NCI-H2227 treated with DMSO at 0.1 percent for 48 hours (cell line): Measurements from ENCODE around the gene ATP11C.
"Not testable (repeated sequence)": the region's sequence is repeated elsewhere in the genome, so short reads cannot be mapped to it uniquely, and the experiment has no call there.

Experiments
- DNase-seq: peaks from one replicate; lab custom pipeline; 2025; lab: John Stamatoyannopoulos, UW

ATP11C gene

DNA sequence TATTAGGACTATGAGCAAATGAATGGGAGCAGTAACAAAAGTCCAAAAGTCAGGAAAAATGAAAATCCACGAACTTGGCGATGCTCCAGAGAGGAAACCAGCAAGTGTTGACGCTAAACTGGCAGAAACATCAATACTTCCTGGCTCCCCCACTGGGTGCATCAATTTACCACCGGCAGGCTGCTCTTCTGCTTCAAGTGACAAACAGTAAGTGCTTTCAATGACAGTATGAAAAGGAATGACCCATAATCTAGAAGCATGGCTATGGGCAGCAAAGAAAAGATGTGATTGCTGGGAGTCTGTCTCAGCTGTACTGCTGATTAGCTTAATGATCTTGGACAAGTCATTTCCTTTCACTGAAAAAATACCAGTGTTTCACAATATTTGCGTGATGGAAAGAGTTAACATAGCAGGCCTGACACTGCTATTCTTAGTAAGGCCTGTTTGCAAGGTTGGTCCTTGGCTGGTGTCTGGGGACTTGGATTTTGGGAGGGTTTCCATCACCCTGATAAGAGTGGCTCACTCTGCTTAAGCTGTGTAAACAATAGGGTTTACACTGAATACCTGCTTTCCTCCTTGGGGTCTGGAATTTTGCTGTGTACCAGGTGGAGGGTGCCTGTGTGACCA, 8.7 kb downstream of the ATP11C start:
- DNase-seq: no peak

GRCh38 chrX:139921142-139921541, 11.7 kb downstream of the ATP11C start:
- DNase-seq: not testable (repeated sequence)

- no peak for DNase-seq
Observed at GRCh38 chrX:139920316-139920715, 12.5 kb downstream of the ATP11C start.

DNA sequence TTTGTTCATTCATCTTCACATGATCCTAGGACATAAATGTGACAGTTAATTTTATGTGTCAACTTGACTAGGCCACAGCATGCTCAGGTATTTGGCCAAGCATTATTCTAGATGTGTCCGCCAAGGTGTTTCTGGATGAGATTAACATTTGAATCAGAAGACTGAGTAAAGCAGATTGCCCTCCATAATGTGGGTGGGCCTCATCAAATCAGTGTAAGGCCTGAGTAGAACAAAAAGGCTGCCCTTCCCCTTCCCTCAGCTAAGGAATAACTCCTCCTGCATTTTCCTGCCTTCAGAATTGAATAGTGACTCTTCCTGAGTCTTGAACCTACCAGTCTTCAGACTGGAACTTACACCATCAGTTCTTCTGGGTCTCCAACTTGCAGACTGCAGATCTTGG, 18.4 kb downstream of the ATP11C start:
- DNase-seq: no peak

- DNase-seq: no peak
Observed at GRCh38 chrX:139909712-139910111, 23.1 kb downstream of the ATP11C start.

- no peak for DNase-seq
Observed at GRCh38 chrX:139907078-139907477, 25.8 kb downstream of the ATP11C start.

DNA sequence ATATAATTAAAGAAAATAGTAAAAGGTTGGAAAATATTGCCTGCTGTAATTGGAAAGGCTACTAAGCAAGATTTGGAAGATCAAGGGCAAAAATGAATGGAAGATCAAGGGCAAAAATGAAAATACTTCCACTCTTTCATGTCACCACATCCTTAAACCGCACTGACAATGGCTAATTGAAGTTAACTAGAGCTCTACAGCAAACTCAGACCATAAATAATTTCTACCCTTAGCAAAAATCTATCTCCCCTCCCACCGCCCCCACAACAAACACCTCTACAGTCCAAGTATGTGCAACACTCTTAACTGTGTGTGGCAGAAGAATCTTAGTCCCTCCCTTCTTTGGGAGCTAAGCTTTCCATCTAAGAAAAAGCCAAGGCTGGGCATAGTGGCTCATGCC, 27.1 kb downstream of the ATP11C start:
- no peak for DNase-seq

DNA sequence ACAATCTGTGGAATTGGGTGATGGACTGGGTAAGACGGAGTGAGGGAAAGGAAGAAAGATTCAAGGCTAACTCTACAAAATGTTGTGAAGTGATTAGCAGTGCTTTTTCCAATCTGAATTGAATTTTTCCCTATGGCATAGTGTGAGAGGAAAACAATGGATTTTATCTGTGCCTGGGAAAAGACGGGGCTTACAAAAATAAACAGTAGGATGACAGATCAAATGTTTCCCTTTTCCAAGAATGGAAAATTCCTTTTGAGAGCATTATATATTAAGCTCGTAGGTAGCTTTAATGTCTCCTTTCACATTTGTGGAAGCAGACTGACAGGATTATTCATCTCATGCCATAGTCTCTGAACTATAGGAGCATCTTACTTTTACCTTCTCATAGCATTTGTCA, 27.8 kb downstream of the ATP11C start:
- DNase-seq: no peak

DNA sequence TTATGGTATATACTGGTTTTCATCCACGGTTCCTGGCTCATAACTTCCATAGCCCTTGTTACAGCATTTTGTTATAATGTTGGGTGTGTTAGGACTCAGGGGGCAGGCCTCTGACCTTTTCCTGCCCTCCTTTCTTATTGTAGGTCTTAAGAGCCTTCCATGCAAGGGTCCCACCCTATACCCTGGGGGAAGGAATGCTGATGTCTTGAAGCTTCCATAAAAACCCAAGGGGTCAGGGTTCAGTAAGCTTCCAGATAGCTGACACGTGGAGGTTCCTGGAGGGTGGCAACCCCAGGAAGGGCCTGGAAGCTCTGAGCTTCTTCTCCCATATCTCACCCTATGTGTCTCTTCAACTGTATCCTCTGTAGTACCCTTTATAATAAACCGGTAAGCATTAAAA, 29.6 kb downstream of the ATP11C start:
- DNase-seq: no peak

DNA sequence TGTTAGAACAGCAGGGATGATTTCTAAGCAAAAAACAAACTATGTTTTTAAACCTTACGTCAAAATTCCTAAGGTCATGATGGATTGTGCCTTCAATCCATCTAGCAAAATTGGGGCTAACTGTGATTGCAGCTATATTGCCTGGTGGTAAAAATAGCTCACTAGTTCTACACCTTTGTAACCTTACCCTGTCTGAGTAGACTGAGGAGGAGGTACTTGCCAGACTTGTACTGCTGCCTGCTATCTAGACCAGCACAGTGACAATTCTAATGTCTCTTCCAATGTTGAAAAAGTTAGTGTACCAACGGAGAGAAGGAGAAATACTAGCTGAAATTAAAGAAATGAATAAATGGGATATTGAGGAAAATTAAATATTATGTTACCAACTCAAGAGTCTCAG, 30.3 kb downstream of the ATP11C start:
- DNase-seq: no peak

GRCh38 chrX:139898334-139898733, 34.5 kb downstream of the ATP11C start:
- no peak for DNase-seq

GRCh38 chrX:139892512-139892911, 40.3 kb downstream of the ATP11C start:
- no peak for DNase-seq

DNA sequence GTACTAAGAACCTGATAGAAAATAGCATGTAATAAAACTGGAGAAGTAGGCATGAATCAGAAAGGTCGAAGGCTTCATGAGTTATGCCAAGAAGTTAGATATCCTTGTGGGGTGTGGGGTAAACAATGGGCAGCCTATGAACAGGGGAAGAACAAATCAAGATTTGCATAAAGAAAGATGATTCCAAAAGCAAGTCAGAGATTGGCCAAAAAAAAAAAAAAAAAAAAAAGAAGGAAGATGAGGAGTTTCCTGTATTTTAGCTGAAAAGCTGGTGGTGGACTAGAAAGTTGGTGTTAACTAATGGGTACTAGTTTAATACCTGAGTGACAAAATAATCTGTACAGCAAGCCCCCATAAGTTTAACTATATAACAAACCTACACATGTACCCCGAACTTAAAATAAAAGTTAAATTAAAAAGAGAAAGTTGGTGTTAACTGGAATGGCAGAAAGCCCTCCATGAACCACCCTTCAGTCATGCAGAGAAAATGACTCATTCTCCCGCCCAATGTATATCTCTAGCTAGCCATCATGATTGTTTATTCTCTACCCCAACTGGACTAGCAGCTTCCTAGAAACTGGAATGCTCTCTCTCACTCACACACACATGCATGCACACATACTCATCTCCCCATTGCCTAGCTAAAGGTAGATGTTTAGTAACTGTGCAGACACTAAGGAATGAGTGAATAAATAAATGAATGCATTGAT, 41.7 kb downstream of the ATP11C start:
- no peak for DNase-seq

DNA sequence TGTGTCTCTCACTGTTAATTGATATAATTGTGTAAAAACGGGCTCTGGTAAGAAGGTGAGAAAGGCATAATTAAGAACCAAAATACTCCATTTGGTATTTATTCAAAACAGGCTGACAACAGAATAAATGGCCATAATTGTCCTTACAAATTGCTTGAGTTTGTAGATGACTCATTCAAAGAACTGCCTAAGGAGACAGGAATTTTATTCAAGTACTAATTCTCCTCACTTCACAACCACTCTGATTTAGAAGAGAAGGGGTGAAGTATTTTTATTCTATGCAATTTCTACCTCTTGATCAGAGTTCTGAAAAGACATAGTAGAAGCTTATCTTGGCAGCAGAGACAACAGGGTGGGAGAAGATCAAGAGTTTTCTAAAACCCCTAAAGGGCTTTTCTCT, 43.1 kb downstream of the ATP11C start:
- no peak for DNase-seq

- no peak for DNase-seq
Observed at GRCh38 chrX:139883984-139884383, 48.9 kb downstream of the ATP11C start.

GRCh38 chrX:139882299-139882698, 50.6 kb downstream of the ATP11C start:
- no peak for DNase-seq

- DNase-seq: no peak
Observed at GRCh38 chrX:139881572-139881971, 51.3 kb downstream of the ATP11C start.

GRCh38 chrX:139881130-139881529, 51.7 kb downstream of the ATP11C start:
- no peak for DNase-seq

DNA sequence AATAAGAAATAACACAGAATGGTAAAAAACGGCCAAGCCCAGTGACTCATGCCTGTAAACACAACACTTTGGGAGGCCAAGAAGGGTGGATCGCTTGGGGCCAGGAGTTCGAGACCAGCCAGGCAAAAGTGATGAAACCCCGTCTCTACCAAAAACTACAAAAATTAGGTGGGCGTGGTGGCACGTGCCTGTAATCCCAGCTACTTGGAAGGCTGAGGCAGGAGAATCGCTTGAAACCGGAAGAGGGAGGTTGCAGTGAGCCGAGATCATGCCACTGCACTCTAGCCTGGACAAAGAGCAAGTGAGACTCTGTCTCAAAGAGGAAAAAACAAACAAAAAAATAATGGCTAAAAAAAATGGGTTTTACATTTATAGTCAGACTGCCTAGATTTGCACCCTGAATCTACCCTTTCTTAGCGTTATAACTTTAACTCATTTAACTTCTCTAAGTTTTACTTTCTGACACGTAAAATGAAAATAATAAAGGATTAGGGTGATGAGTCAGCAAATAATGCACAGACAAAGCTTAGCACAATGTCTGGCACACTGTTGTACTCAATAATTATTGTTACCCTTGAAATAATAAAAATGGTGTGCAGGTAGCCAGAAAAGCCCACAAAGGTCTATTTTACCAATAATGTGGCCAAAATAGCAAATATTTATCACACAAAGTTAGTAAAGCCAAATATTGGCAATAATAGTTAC, 55.0 kb downstream of the ATP11C start:
- DNase-seq: no peak

GRCh38 chrX:139875841-139876240, 57.0 kb downstream of the ATP11C start:
- DNase-seq: no peak

DNA sequence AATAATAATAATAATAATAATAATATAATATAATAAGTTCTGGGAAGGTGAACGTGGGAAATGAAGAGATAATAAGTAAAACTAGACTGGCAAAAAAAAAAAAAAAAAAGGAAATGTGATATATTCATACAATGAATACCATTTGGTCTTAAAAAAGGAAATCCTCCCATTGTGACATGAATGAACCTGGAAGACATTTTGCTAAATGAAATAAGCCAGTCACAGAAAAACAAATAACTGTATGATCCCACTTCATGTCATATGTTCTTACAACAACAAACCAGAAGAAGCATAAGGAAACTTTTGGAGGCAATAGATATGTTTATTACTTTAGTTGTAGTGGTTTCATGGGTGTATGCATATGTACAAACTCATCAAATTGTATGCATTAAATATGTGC, 63.1 kb downstream of the ATP11C start:
- no peak for DNase-seq

DNA sequence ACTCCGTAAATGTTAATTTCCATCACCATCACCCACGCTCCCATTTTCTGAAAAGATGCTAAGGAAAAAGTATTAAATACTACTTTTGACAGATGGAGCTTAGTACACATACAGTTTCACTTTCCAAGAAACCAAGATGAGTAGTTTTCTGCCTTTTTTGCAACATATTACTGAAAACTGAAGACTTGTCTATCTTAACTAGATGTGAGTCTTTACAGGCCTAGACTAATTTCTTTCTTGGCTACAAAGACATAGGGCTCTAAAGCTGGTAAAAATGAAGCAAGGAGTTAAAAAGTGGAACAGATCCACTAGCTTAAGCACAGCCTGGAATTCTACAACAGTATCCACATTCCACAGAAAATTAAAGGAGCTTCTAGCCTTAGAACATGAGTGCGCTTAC, 68.2 kb downstream of the ATP11C start:
- no peak for DNase-seq

- no peak for DNase-seq
Observed at GRCh38 chrX:139862208-139862607, 70.6 kb downstream of the ATP11C start.
